Measurements from ENCODE around the gene ST8SIA4.
"Not testable (repeated sequence)": the region's sequence is repeated elsewhere in the genome, so short reads cannot be mapped to it uniquely, and the experiment has no call there.

Gene ST8SIA4

DNA sequence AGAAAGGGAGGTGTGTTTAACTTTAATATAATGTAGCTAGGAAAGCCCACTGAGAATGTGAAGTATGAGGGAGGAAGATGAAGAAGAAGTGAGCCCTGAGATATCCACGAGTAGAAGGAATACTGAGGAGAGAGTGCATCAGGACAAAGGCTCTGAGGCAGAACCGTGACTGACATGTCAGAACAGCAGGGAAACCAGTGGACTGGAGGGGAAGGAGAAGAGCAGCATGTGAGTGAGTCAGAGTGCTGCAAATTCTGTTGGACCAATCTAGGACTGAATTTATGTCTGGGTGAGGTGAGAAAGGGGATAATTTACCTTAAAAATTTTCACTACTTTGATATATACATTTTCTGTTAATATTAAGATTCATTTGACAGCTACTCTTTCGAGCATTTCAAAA is 110.3 kb downstream of the ST8SIA4 start:
- no peak for DNase-seq (ENCODE audit: low spot score in 2 of 2)
- Mint-ChIP-seq H3K36me3 (peaks cover 6% of the 10 kb centered on the region), H3K27me3 (no peaks in the 10 kb centered on the region), H3K27ac (no peak overlapping the region), H3K4me3 (no peak overlapping the region), H3K9me3 (peaks cover 9% of the 10 kb centered on the region), H3K4me1 (peaks cover 5% of the 10 kb centered on the region)
- ATAC-seq (ENCODE audit: low read depth), result no peak

DNA sequence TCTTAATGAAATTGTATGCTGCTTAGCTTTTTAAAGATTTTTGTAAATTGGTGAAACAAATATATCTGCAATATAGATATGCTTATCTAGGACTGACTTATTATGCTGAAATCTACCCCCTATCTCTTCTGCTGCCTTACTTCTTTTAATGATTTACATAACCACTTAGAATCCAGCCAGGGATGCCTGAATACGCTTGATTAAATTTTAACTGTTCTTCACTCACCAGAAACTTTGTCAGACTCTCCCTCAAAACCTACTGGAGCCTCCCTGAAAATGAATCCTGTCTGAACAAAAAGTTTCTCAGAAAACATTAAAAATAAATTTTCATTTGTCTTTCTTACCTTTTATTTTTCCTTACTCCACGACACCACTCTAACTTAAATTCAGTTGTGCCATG is 111.7 kb downstream of the ST8SIA4 start:
- Mint-ChIP-seq H3K36me3 (peaks cover 6% of the 10 kb centered on the region), H3K9me3 (peaks cover 9% of the 10 kb centered on the region), H3K4me1 (peaks cover 11% of the 10 kb centered on the region), H3K4me3 (no peak overlapping the region), H3K27me3 (no peaks in the 10 kb centered on the region), H3K27ac (no peak overlapping the region)
- no peak for ATAC-seq (ENCODE audit: low read depth)
- no peak for DNase-seq (ENCODE audit: low spot score in 2 of 2)

DNA sequence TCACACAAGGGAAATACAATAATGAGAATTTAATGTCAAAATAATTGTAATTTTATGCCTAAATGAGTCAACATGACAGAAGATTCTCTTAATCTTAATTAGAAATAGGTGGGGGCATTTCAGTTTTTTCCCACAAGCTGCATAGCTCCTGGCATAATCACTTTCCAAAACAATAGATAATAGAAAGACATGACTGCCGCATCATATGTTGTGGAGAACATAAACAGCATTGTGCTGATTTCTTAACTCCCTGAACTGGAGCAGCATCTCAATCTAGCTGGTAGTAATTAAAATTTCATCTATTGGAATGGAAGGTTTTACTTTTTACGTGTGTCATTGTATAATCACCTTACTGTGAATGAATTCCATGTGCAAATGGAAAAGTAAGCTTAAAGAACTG is 112.1 kb downstream of the ST8SIA4 start:
- no peak for ATAC-seq (ENCODE audit: low read depth)
- H3K27ac Mint-ChIP-seq, result no peak overlapping the region

DNA sequence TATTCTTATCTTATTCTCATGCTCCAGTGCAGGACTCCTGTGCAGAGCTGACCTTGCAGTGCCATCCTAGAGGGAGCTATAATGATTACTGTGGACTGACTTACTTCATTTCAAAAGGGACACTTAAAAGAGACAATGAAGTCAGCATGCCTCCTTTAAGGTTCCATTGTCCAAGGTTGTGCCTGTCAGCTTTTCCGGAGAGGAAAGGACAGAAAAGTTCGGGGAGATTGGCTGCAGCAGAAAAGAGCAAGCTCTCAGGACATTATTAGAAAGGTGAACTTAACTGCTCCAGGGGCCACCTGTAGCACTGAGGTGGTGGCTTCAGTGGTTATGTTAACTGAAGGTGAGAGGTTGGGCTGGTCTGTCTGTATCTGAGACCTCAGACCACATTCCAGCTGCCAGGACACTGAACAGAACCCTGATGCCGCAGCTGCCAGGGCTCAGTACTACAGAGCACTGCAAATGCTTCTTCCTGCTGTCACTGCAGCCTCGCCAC is 112.9 kb downstream of the ST8SIA4 start:
- Mint-ChIP-seq H3K9me3 (peaks cover 8% of the 10 kb centered on the region), H3K36me3 (peaks cover 6% of the 10 kb centered on the region), H3K4me3 (no peak overlapping the region), H3K27ac (no peak overlapping the region), H3K4me1 (peaks cover 11% of the 10 kb centered on the region), H3K27me3 (no peaks in the 10 kb centered on the region)
- no peak for ATAC-seq (ENCODE audit: low read depth)
- no peak for DNase-seq (ENCODE audit: low spot score in 2 of 2)

More for the DNA sequence above, 112.1 kb downstream of the ST8SIA4 start:
- no peak for DNase-seq (ENCODE audit: low spot score in 2 of 2)
- Mint-ChIP-seq H3K36me3 (peaks cover 6% of the 10 kb centered on the region), H3K4me3 (no peak overlapping the region), H3K9me3 (peaks cover 9% of the 10 kb centered on the region), H3K4me1 (peaks cover 11% of the 10 kb centered on the region), H3K27me3 (no peaks in the 10 kb centered on the region)

DNA sequence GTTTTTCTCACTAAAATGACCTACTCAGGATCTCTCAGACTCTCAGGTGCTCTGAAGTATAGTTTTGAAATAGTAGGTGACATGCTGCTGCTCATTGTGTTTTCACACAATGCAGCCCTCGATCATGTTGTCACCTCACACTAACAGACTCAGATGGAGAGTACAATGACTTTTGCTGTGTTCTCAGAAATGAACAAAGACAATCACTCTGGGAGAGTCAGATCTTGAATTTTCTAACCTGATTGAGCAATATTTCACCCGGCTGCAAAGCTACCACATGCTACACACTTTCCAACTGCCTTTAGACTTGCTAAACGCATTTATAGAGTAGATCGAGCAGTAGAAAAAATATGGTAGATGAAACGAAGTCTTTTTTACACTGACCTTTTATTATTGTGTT is 113.4 kb downstream of the ST8SIA4 start:
- DNase-seq (ENCODE audit: low spot score in 2 of 2) (no peak), ATAC-seq (ENCODE audit: low read depth) (no peak)
- Mint-ChIP-seq H3K27me3 (no peaks in the 10 kb centered on the region), H3K4me3 (no peak overlapping the region), H3K27ac (no peak overlapping the region), H3K4me1 (peaks cover 16% of the 10 kb centered on the region), H3K9me3 (peaks cover 8% of the 10 kb centered on the region), H3K36me3 (peaks cover 5% of the 10 kb centered on the region)

DNA sequence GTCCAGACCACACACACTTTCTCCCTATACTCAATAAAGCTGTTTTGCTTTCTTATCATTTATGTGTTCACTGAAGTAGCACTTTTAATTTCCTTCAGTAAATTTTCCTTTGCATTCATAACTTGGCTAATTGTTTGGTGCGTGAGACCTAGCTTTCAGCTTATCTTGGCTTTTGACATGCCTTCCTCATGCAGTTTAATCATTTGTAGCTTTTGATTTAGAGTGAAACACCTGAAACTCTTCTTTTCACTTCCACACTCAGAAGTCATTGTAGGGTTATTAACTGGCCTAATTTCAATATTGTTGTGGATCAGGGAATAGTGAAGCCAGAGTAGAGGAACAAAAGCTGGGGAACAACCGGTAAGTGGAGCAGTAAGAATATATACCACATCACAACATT is 114.7 kb downstream of the ST8SIA4 start:
- H3K9me3 Mint-ChIP-seq, result peaks cover 8% of the 10 kb centered on the region
- H3K27ac Mint-ChIP-seq, result no peak overlapping the region
- peaks cover 25% of the 10 kb centered on the region for H3K4me1 Mint-ChIP-seq
- no peak overlapping the region for H3K4me3 Mint-ChIP-seq
- H3K36me3 Mint-ChIP-seq, result peaks cover 3% of the 10 kb centered on the region
- ATAC-seq (ENCODE audit: low read depth), result no peak
- DNase-seq (ENCODE audit: low spot score in 2 of 2), result no peak
- H3K27me3 Mint-ChIP-seq, result no peaks in the 10 kb centered on the region

DNA sequence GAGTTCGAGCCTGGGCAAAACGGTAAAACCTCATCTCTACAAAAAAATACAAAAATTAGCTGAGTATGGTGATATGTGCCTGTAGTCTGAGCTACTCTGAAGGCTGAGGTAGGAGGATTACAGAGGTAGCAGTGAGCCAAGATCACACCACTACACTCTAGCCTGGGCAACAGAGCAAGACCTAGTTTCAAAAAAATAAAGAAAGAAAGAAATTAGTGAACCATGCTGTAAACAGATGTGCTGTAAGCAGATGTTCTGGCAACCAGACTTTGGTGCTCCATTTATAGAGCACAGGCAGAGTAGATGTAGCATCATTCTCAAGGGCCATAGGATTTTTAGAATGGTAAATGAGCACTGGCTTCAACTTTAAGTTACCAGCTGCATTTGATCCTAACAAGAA is 115.4 kb downstream of the ST8SIA4 start:
- Mint-ChIP-seq H3K4me1 (peaks cover 28% of the 10 kb centered on the region), H3K27ac (no peak overlapping the region)
- ATAC-seq (ENCODE audit: low read depth), result peak; percentile 34

DNA sequence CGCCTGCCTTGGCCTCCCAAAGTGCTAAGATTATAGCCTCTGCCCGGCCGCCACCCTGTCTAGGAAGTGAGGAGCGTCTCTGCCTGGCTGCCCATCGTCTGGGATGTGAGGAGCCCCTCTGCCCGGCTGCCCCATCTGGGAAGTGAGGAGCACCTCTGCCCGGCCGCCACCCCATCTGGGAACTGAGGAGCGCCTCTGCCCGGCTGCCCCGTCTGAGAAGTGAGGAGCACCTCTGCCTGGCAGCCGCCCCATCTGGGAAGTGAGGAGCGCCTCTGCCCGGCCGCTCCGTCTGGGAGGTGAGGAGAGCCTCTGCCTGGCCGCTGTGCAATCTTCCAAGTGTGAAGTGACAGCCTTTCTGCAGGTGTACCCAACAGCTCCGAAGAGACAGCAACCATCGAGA is 117.5 kb downstream of the ST8SIA4 start:
- not testable (repeated sequence) for H3K9me3 Mint-ChIP-seq; DNase-seq (ENCODE audit: low spot score in 2 of 2); ATAC-seq (ENCODE audit: low read depth); H3K27me3 Mint-ChIP-seq; H3K36me3 Mint-ChIP-seq; H3K27ac Mint-ChIP-seq; H3K4me3 Mint-ChIP-seq
- H3K4me1 Mint-ChIP-seq, result peaks cover 34% of the 10 kb centered on the region

More for the DNA sequence above, 115.4 kb downstream of the ST8SIA4 start:
- Mint-ChIP-seq H3K36me3 (peaks cover 2% of the 10 kb centered on the region), H3K9me3 (peaks cover 4% of the 10 kb centered on the region), H3K27me3 (no peaks in the 10 kb centered on the region), H3K4me3 (no peak overlapping the region)
- no peak for DNase-seq (ENCODE audit: low spot score in 2 of 2)

DNA sequence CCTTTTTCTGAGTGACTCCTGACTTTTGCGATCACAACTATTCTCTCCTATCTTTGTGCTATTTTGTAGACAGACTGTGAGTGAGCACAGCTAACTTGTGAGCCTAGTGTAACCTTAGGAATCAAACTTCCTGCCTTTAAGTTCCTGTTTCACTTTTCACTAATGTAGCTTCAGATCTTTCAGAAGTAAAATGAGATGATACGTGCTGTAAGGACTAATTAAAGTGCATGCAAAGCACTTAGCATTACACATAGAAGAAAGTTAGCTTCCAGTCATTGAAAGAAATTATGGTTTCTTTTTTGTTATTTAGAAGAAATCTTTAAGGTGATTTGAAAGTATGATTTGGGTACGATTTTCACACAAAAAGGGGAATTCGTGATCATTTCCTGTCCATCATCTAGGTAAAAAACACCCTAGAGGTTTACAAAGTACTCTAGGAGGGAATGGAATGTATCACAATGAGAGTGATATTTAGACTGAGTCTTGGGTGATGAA is 122.7 kb downstream of the ST8SIA4 start:
- Mint-ChIP-seq H3K27me3 (no peaks in the 10 kb centered on the region), H3K27ac (peak overlapping the region; percentile 95), H3K4me3 (peak overlapping the region; percentile 74), H3K4me1 (peaks cover 50% of the 10 kb centered on the region), H3K36me3 (no peaks in the 10 kb centered on the region), H3K9me3 (peaks cover 2% of the 10 kb centered on the region)
- peak; percentile 82 for ATAC-seq (ENCODE audit: low read depth)
- DNase-seq (ENCODE audit: low spot score in 2 of 2), result peak in 1 of 2 donors; percentile 20

DNA sequence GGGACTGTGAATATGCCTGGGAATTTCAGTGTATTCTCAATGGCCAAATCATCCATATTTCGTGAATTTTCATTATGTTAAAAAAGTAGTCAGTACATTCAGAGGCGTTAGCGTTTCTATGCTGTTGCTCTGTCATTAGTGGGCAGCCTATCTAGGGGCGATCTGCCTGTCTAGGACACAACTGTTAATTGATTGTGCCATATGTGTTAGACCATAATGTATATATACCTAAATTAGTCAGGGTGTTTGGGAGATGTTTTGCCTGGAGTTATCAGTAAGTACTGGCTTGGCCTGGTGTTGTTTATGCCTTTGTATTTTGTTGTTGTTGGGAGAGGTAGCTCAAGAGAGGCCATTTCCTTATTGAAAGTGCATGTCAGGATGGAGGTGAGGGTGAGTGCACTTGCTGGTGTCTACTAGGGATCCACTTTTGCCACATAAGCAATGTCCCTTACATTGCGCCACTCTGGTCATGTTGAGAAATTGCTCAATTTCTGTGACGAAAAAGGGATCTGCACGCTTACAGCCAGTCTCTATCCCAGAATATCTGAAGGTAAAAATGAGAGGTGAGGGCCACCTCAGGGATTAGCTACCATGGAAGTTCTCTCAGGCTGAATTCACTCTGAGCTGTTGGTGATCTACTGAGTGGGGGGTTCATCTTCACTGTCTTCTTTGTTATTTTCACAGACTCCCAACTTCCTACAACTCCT is 123.3 kb downstream of the ST8SIA4 start:
- H3K4me1 Mint-ChIP-seq, result peaks cover 52% of the 10 kb centered on the region
- no peaks in the 10 kb centered on the region for H3K9me3 Mint-ChIP-seq
- H3K36me3 Mint-ChIP-seq, result no peaks in the 10 kb centered on the region
- ATAC-seq (ENCODE audit: low read depth) (peak; percentile 4), DNase-seq (ENCODE audit: low spot score in 2 of 2) (no peak)
- H3K27me3 Mint-ChIP-seq, result no peaks in the 10 kb centered on the region
- peak overlapping the region; percentile 95 for H3K27ac Mint-ChIP-seq
- H3K4me3 Mint-ChIP-seq, result peak overlapping the region; percentile 74

DNA sequence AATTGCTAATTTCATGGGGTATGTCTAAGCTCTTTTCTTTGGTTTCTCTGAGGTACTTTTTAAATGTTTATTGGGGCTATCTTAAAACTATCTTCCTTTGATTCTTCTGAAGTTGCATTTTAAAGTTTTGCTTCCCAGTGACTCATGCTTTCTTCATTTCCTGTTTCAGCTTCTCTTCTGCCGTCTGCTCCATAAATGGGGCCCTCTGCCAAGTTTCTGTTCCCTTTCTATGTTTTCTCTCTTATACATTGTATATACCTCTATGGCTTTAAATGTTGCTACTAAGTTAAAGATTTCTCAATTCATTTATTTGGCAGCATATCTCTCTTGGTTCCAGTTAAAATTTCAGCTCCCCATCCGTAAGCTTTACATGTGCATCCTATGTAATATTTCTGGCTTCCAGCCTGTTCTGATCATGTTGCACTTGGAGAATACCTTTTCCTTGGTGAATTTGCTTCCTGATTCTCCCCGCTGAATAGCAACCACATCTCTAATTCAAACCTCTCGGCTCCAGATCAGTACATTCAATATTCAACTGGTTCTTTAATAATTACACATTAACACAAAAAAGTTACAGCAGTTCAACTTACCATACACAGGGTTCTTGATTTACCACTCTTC is 125.3 kb downstream of the ST8SIA4 start:
- Mint-ChIP-seq H3K4me1 (peaks cover 40% of the 10 kb centered on the region), H3K4me3 (peak overlapping the region; percentile 4), H3K27me3 (no peaks in the 10 kb centered on the region), H3K36me3 (no peaks in the 10 kb centered on the region), H3K9me3 (no peaks in the 10 kb centered on the region), H3K27ac (peak overlapping the region; percentile 59)
- ATAC-seq (ENCODE audit: low read depth) (peak; percentile 78), DNase-seq (ENCODE audit: low spot score in 2 of 2) (peak in 1 of 2 donors; percentile 39)

DNA sequence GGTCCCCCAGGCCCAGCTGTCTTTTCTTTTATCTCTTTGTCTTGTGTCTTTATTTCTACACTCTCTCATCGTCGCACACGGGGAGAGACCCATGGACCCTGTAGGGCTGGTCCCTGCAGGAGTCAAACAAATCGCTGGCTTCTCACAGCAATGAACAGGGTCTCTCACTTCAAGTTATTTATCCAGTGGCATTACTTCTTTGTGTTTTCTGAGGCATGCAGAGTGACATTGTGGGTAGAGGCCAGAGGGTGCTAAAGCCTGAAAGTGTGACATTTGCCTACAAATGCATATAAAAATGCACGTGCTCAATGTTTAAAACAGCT is 127.6 kb downstream of the ST8SIA4 start:
- Mint-ChIP-seq H3K27ac (peak overlapping the region; percentile 87), H3K9me3 (no peaks in the 10 kb centered on the region)

DNA sequence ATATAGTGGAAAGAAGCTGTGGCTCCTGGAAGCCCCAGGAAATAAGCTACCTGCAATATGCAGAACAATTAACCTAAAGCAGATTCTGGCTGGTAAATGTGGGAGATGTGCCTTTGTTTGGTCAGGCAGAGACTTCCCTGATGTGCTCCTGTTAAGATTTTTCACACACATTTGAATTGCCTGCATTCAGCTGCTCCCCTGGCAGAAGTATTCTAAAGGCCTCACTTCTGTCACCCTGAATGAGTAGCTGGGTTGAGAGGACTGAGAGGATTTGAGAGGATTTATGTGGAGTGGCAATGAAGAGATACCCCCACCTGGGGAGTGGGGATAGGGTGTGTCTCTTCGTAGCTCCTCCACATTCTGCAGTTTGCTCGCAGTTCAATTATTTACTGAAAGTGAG is 130.5 kb downstream of the ST8SIA4 start:
- Mint-ChIP-seq H3K4me1 (peaks cover 15% of the 10 kb centered on the region), H3K27ac (no peak overlapping the region), H3K36me3 (no peaks in the 10 kb centered on the region), H3K27me3 (peaks cover 2% of the 10 kb centered on the region), H3K4me3 (no peak overlapping the region), H3K9me3 (no peaks in the 10 kb centered on the region)
- ATAC-seq (ENCODE audit: low read depth) (no peak), DNase-seq (ENCODE audit: low spot score in 2 of 2) (no peak)

More for the DNA sequence above, 127.6 kb downstream of the ST8SIA4 start:
- peaks cover 34% of the 10 kb centered on the region for H3K4me1 Mint-ChIP-seq
- H3K4me3 Mint-ChIP-seq, result peak overlapping the region; percentile 82
- H3K36me3 Mint-ChIP-seq, result no peaks in the 10 kb centered on the region
- no peaks in the 10 kb centered on the region for H3K27me3 Mint-ChIP-seq
- ATAC-seq (ENCODE audit: low read depth) (no peak), DNase-seq (ENCODE audit: low spot score in 2 of 2) (no peak)

DNA sequence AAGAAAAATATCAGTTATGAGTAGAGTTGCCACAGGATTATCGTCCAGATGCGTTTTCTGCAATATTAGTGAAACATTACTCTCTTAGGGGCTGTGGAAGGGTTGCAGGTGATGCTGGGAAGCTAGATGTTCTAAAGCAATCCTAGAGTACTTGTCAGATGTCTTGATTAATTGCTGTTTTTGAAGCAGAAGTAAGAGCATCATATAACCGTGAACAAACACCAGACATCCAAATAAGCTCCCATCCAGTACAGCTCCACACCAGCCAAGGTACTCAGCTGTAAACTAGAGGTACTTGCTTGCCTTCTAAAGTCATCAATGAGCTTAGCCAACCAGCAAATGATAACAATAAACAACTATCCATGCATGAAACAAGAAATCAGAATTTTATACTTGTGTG is 131.1 kb downstream of the ST8SIA4 start:
- Mint-ChIP-seq H3K27me3 (peaks cover 2% of the 10 kb centered on the region), H3K27ac (no peak overlapping the region), H3K9me3 (no peaks in the 10 kb centered on the region), H3K4me3 (no peak overlapping the region), H3K36me3 (no peaks in the 10 kb centered on the region), H3K4me1 (peaks cover 13% of the 10 kb centered on the region)
- ATAC-seq (ENCODE audit: low read depth) (no peak), DNase-seq (ENCODE audit: low spot score in 2 of 2) (no peak)
